ENCODE measurements around the gene TM9SF2.
"Not testable (repeated sequence)": the region's sequence is repeated elsewhere in the genome, so short reads cannot be mapped to it uniquely, and the experiment has no call there.

The TM9SF2 gene

GRCh38 chr13:99536023-99536422 lies 34.8 kb downstream of the TM9SF2 start:
- DNase-seq (ENCODE audit: low spot score), result no peak

GRCh38 chr13:99540530-99540929 lies 39.3 kb downstream of the TM9SF2 start:
- no peak for DNase-seq (ENCODE audit: low spot score)

DNA sequence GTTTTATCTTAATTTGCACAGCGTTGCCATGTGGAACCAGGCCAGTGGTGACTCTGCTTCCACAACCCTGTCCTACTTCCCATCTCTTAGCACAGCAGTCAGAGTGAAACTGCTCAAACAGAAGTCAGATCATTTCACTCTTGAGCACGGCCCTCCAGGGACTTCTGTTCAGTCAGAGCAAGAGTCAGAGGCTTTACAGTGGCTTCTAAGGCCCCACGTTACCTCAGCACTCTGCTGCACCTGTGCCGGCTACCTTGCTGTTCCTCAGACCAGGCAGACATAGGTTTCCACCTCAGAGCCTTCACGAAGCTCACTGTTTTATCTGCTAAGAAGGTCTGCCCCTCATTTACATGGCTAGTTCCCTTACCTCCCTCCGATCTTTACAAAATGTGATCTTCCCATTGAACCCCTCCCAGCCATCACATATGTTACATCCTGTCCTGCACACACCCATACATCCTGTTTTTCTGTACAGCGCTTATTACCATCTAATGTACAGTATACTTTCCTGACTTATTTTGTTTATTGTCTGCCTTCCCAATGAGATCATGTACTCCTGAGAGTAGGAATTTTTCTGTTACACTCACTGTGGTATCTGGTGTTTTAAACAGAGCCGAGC lies 41.6 kb downstream of the TM9SF2 start:
- DNase-seq (ENCODE audit: low spot score), result no peak

DNA sequence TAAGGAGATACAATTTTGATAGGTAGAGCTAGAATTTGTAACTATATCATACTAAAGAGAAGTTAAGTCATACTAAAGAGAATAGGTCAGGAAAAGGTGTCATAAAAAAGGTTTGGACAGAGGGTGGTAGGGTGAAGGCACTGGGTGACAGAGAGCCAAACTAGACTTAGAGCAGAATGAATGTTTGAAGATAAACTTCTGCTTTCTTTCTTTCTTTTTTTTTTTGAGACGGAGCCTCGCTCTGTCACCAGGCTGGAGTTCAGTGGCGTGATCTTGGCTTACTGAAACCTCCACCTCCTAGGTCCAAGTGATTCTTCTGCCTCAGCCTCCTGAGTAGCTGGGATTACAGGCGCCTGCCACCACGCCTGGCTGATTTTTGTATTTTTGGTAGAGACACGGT lies 44.1 kb downstream of the TM9SF2 start:
- DNase-seq (ENCODE audit: low spot score), result no peak

DNA sequence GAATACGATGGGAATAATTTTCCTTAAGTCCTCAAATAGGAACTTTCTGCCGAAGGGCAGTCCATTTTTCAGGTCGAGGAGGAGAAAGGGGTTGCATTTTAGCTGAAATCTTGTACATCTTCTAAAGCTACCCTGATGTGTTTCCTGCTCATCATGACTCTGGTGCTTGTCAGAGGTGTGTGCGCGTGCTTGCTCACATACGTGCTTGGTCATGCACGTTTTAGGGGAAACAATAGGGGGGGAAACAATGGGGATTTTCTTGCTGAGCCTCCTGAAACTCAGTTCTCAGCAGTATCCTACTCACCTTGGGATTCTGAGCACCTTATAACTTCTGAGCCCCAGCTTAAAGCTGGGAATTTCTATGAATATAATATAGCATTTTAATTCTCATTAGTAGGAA lies 44.7 kb downstream of the TM9SF2 start:
- no peak for DNase-seq (ENCODE audit: low spot score)

DNA sequence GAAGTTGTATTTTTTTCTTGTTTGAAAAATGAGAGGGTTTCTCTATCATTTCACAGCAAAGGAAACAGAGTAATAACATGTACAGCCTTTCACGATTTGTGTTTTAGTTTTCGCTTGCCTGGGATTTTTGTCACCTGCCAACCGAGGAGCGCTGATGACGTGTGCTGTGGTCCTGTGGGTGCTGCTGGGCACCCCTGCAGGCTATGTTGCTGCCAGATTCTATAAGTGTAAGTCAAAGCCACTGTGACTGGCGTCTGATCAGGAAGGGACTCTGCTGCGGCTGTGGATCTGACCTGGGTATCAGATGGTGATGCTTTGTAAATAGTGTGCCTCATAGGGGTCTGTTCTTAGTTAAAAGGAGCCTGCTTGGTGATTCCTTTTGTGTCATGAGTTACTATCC lies 45.6 kb downstream of the TM9SF2 start:
- DNase-seq (ENCODE audit: low spot score), result no peak

- no peak for DNase-seq (ENCODE audit: low spot score)
Observed at GRCh38 chr13:99548448-99548847, 47.2 kb downstream of the TM9SF2 start.

DNA sequence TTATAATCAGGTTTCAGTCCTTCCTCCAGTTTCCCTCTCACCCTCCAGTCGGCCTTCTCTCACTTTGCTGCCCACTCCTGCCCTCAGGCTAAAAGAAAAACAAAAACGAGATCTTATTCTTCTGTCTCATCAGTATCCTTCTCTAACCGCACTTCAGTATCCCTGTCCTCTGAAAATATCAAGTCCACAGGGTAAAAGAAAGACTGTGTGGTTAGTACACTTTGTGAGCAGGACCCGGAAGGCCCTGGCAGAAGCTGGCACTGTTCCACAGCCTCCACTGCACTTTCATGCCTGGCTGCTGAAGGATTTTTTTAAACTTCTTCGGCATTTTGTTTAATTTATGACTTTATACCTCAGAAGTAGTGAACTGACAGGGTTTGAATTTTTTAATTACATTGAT lies 51.8 kb downstream of the TM9SF2 start:
- DNase-seq (ENCODE audit: low spot score), result no peak

DNA sequence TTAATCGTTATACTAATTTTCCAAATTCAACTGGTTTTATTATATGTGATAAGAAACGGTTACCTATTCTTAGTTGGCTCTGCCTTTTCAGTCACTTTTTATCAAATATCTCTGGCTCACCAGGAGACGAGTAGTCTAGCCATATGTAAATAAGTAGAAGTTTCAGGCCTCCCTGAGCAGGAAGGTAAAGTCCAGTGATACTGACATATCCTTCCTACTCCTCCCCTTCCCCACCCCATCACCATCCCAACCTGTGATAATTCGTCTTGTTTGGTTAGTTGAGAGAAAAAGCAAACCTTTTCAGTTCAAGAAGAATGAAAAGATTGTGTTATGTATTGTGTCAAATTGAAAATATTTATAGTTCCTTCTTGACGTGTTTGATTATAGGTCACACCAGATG lies 53.9 kb downstream of the TM9SF2 start:
- DNase-seq (ENCODE audit: low spot score), result no peak

- DNase-seq (ENCODE audit: low spot score), result no peak
Observed at GRCh38 chr13:99556867-99557443, 55.7 kb downstream of the TM9SF2 start.

DNA sequence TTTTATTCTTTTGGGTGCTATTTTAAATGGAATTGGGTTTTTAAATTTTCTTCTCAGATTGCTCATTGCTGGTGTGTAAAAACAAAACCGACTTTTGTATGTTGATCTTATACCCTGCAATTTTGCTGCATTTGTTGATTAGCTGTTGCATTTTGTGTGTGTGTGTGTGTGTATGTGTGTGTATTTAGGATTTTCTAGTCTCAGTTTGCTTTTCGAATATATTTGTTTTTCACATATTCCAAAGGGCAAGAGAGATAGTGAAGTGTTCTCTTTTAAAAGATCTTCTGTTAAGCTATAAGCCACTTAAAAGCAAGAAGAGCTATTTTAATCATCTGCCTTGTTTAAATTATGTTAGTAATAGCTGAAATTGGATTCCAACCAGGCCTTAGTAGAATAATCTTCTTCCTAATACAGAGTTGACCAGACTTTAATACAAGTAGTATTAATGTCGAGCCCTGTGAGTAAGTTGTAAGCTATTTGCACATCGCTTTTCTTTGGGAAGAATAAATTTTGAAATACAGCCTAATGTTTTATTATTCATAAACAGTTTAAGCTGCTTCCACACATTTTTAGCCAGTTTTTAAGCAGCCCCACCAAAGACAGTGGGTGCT lies 57.4 kb downstream of the TM9SF2 start:
- DNase-seq (ENCODE audit: low spot score), result no peak

GRCh38 chr13:99559560-99559959 lies 58.3 kb downstream of the TM9SF2 start:
- no peak for DNase-seq (ENCODE audit: low spot score)

- DNase-seq (ENCODE audit: low spot score), result no peak
Observed at GRCh38 chr13:99563404-99563803, 62.1 kb downstream of the TM9SF2 start.

- DNase-seq (ENCODE audit: low spot score), result no peak
Observed at GRCh38 chr13:99564386-99564785, 63.1 kb downstream of the TM9SF2 start.

DNA sequence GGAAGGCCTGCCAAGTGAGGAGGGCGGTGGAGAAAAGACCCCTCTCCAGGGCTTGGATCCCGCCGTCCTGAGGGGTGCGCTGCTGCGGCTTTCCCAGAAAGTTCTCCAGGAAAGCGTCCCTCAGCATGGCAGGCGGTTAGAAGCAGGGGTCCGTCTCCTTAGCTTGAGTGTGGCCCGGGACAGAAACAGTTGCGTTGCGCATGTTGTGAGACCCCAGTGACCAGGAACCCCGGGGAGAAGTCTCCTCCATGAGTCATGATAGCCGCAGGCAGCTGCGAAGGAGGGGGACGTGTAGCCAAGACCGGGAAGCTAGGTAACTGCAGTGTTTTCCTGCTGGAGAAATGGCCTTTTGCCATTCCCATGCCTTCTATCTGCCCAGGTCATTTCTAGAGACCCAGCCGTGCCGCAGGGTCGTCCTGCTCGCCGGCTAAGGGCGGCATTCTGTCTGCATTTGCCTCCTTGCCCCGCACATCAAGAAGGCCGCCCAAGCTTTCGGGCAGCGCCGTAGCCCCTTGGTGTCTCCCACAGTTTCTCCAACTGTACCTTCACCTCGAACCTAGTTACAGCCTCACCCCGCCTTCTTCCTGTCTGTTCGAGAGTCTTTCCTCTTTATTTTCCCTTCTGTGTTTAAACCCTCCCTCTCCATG lies 64.3 kb downstream of the TM9SF2 start:
- DNase-seq (ENCODE audit: low spot score), result no peak

DNA sequence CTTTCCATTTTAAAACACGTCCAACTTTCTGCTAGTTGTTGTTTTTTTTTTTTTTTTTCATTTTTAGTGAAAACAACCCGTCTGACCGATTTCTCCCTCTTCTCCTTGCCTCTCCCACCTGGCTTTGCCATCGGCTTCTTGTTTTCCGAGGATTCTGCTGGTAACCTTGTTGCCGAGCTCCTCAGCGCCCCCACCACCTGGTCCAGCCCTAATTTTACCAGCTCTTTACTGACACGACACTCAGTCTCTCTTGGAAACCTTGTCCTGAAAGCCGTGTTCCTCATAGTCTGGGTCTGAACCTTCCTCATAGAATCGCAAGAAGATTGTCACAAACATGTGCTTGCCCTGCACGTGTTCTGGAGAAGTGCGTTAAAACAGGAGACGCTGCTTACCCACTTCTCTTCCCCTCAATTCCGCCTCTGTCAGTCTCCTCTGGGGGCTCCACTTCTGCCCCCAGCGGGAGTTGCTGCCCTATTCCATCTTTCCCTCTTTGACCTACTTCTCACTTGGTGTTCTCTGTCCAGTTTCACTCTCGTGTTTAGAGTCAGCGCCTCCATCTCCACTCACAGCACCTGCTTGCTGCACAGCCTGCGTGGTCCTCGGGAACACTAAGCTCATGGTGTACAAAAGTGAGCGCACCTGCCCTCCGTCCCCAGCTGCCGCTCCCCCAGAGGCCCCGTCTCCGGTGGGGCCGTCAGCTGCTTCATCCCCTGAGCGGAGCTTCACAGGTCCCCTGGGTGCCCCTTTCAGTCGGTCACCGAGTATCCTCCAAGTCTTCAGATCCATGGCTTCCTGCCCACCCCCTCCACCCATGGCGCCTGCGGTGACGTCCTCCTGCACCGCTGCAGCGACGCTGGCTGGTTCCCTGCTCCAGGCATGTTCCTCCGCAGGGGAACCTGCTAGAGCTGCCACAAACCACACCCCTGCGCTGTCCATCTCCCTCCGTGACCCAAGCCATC lies 65.1 kb downstream of the TM9SF2 start:
- DNase-seq (ENCODE audit: low spot score), result no peak

DNA sequence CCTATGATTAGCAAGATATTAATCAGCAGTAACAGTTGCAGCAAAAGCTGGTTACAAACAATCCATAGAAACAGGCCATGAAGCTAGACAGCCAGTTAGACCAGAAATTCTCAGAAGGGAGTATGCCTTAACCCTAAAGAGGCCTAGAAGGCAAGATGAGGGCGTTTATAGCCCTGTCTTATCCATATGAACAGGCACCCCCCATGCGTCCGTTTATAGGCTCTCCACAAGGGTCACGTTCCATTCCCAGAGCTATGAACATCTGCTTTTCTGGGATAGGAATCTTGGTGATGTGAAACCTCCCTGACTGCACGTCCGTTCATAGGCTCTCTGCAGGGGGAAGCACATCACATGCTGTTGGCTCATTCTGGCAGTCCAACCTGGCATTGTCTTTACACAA lies 67.6 kb downstream of the TM9SF2 start:
- not testable (repeated sequence) for DNase-seq (ENCODE audit: low spot score)

GRCh38 chr13:99572131-99572530 lies 70.9 kb downstream of the TM9SF2 start:
- no peak for DNase-seq (ENCODE audit: low spot score)

DNA sequence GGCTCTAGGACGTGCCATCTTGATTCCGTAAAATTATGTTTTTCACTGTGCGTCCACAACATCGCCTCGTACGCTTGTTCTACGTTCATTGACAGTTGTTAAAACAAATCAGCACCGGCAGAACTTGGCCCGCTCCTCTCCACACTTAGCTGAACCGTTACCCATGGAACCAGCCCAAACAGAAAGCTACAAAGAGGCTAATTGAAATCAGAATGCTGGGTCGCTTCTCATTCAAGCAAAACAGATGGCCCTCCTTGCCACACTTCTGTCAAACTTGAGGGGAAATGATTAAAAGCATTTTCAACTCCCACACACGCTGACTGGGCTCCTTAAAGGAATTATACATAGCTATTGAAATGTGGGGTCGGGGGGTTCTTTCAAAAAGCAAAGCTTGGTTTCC lies 71.6 kb downstream of the TM9SF2 start:
- no peak for DNase-seq (ENCODE audit: low spot score)

DNA sequence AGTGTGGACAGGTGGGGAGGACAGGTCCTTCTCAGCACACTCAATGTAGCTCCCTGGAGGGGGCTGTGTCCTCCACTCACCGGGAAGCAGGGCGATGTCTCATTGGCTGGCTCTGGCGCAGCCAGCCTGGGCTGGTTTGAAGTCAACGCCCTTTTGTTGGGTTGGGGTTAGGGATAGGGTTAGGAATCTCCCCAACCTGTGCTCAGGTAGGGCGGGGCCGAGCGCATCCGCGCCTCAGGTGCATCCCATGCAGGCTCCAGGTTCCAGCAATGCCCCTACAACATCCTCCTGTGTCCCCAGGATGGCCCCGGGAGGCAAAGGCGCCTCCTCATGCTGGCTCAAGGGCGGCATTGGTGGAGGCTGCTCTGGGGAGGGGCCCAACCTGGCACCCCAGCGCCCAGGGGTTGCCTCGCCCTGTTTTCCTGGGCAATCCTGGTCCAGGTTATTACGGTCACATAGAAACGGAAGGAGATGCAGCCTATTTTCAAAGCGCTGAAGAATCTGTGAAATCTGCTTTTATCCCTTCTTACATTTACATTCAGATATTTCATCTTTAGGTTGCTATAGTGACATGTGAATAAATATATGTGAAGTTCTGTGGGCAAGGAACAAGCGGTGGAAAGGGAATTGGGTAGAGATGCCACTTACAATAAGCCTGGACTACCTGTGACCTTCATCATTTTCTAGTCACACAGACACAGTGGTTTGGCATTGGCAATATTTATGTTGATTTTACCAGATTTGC lies 74.3 kb downstream of the TM9SF2 start:
- no peak for DNase-seq (ENCODE audit: low spot score)
